HG03571 (cell line): ENCODE measurements around the gene MFAP2.
"Not testable (repeated sequence)": the region's sequence is repeated elsewhere in the genome, so short reads cannot be mapped to it uniquely, and the experiment has no call there.

ENCODE experiments used
- ATAC-seq: cut with Tn5 transposase; IDR thresholded peaks from one replicate; pipeline ENCODE4 v1.9.1; 2021; ENCODE audit not compliant: unreplicated experiment

MFAP2 gene

DNA sequence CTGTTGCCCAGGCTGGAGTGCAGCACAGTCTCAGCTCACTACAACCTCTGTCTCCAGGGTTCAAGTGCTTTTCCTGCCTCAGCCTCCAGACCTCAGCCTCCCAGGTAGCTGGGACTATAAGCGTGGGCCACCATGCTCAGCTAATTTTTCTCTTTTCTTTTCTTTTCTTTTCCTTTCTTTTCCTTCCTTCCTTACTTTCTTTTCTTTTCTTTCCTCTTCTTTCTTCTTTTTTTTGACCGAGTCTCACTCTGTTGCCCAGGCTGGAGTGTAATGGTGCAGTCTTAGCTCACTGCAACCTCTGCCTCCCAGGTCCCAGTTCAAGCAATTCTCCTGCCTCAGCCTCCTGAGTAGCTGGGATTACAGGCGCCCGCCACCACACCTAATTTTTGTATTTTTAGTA is 16.3 kb downstream of the MFAP2 start:
- not testable (repeated sequence) for ATAC-seq

DNA sequence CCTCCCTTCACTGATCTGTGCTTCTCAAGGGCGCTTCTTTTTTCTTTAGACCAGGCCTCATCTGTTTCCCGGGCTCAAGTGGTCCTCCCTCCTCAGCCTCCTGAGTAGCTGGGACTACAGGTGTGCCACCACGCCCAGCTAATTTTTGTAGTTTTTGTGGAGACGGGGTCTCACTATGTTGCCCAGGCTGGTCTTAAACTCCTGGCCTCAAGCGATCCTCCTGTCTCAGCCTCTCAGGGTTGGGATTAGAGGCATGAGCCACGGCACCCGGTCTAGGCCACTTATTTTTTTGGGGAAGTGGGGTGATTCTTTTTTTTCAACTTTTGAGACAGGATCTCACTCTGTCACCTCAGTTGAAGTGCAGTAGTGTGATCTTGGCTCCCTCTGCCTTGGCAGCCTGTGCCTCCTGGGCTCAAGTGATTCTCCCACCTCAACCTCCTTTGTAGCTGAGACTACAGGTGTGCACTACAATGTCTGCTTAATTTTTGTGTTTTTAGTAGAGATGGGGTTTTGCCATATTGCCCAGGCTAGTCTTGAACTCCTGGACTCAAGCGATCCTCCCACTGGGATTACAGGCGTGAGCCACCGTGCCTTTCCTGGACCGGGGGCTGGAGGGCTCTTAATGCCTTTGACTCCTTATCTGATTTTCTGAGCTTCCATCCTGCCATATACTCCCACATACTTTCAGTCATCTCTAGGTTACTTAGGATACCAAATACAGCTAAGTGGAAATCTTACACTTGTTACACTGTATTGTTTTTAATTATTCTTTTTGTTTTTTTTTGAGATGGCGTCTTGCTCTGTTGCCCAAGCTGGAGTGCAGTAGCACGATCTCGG is 18.9 kb downstream of the MFAP2 start:
- no peak for ATAC-seq

DNA sequence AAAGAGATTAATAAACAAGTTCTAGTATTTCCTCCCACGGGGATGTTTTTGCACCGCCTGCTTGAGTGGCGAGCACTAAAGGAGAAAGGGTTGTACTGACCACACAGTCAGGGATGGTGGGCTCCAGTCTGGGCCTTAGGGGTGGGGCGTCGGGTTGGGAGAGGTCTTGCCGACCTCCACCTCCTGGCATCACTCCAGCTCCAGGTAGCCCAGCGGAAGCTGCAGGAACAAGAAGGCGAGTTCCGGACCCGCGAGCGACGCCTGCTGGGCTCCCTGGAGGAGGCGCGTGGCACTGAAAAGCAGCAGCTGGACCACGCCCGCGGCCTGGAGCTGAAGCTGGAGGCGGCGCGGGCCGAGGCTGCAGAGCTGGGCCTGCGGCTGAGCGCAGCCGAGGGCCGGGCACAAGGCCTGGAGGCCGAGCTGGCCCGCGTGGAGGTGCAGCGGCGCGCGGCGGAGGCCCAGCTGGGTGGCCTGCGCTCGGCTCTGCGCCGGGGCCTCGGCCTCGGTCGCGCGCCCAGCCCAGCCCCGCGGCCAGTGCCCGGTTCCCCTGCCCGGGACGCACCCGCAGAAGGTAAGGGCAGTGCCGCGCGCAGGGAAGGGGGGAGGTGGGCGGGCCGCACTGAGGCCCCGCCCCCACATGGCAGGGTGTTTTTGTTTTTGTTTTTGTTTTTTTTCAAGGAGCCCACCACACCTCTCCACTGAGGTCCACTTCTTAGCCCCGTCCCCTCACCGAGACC is 19.7 kb downstream of the MFAP2 start:
- ATAC-seq: no peak

DNA sequence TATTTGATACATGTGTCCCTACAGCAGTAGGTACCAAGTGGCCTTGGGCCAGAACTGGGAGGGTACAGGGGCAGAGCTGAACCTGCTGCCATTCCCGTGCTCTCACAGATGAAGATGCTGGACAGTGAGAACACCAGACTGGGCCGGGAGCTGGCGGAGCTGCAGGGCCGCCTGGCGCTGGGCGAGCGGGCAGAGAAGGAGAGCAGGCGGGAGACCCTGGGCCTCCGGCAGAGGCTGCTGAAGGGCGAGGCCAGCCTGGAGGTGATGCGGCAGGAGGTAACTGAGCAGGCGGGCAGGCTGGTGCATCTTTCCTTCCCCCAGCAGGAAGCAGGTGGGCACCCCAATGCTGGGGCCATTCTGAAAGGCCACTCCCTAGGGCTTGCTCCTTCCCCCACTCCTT is 21.9 kb downstream of the MFAP2 start:
- no peak for ATAC-seq

DNA sequence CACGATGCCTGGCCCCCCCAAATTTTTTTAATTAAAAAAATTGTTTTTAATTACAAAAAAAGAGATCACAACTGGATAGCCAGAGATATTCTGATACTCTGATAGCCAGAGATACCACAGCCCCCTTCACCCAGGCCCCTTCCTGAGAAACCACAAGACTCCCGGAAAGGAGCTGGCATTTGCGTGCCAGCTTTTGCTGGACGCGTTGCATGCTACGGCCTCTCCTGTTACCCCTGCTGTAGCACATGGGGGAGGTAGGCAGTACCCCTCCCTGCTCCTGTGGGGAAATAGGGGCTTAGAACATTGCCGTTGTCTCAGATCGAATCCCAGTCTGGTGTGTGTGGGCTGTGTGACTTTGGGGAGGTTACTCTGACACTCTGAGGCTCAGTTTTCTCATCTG is 22.7 kb downstream of the MFAP2 start:
- no peak for ATAC-seq

DNA sequence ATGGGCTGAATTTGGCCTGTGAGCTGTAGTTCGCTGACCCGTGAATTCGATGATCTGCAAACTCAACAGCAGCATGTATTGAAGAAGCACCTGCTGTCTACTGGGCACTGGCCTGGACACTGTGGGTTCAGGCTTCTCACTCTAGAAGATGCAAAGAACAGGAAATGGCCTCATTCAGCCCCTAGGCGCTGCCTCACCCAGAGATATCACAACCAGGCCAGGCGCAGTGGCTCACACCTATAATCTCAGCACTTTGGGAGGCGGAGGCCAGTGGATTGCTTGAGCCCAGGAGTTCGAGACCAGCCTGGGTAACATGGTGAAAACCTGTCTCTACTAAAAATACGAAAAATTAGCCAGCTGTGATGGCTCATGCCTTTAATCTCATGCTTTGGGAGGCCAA is 23.6 kb downstream of the MFAP2 start:
- no peak for ATAC-seq

DNA sequence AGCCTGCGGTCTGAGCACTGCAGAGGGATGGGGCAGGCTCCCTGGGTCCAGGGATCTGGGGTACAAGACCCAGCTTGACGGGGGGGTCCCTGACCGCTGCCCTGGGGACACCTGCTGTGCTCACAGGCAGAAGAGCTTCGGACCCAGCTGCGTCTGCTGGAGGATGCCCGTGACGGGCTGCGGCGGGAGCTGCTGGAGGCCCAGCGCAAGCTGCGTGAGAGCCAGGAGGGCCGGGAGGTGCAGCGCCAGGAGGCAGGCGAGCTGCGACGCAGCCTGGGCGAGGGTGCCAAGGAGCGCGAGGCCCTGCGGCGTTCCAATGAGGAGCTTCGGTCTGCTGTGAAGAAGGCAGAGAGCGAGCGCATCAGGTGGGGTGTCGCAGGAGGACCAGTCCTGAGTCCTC is 25.2 kb downstream of the MFAP2 start:
- ATAC-seq: no peak

DNA sequence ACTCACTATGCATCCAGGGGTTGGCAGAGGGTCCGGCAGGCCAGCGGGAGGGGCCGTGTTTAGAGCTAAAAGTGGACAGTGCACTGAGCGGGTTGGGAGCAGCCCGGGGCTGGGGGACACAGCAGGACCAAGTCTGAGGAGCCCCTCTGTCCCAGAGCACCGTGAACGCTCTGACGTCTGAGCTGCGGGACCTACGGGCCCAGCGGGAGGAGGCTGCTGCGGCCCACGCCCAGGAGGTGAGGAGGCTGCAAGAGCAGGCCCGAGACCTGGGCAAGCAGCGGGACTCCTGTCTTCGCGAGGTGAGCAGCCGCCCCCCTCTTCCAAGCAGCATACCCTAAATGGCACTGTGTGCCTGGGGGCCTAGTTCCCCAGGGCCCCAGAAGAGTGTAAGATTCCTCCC is 25.8 kb downstream of the MFAP2 start:
- no peak for ATAC-seq

DNA sequence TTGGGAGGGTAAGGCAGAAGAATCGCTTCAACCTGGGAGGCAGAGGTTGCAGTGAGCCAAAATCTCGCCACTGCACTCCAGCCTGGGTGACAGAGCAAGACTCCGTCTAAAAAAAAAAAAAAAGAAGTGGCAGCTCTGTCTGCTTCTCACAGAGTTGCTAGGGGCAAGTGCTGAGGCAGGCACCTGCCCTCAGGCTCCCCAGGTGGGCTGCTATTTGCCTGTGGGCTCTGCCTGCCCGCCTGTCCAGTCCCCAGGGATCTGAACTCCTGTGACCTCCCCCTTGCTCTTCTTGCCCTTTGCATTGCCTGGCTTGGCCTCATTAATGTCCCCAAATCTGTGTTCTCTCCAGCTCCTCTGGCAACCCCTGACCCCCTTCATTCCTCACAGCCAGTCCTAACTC is 28.0 kb downstream of the MFAP2 start:
- not testable (repeated sequence) for ATAC-seq

DNA sequence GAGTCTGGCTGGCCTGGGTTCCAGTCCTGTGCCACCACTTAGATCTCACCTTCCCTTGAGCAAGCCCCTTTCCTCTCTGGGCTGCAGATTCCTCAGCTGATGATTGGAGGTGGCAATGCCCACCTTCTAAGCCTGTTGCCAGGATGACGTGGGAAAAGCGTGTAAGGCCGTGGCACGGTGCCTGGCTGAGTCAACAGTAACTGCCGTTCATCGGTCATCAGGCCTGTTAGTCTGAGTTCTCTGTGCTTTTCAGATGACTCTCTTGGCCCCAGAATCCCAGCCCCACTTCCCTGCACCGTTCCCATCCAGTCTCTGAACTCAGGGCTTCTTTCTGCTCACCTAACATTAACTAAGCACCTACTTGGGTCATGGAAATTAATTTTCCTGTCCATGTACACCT is 31.4 kb downstream of the MFAP2 start:
- not testable (repeated sequence) for ATAC-seq

DNA sequence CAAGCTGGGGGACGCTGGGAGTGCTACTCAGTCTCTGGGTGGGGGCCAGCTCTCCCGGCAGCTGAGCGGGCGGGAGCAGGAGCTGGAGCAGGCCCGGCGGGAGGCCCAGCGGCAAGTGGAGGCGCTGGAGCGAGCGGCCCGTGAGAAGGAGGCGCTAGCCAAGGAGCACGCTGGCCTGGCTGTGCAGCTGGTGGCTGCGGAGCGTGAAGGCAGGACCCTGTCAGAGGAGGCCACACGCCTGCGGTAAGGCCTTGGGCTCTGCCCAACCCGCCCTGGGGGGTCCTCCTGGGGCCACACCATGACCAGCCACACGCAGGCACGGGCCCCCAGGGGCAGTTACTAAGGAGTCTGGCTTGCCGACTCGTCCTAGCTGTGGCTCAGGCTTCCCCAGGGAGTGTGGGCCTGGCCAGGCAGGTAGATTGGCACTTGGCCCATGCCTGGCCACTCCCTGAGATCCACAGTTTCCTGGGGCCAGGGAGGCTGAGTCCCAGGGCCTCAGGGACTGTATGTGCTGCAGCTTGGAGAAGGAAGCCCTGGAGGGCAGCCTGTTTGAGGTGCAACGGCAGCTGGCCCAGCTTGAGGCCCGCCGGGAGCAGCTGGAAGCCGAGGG is 32.0 kb downstream of the MFAP2 start:
- not testable (repeated sequence) for ATAC-seq

DNA sequence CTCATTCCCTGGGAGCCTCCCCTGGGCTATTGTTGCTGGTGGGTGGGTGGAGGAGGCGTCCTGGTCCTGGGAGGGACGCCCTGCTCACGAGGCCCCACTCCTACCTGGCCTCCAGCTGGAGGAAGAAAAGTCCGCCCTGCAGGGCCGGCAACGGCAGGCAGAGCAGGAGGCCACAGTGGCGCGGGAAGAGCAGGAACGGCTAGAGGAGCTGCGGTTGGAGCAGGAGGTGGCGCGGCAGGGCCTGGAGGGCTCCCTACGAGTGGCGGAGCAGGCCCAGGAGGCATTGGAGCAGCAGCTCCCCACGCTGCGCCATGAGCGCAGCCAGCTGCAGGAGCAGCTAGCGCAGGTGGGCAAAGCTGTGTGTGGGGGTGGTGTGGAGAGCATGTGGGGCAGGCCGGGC is 33.8 kb downstream of the MFAP2 start:
- ATAC-seq: no peak

DNA sequence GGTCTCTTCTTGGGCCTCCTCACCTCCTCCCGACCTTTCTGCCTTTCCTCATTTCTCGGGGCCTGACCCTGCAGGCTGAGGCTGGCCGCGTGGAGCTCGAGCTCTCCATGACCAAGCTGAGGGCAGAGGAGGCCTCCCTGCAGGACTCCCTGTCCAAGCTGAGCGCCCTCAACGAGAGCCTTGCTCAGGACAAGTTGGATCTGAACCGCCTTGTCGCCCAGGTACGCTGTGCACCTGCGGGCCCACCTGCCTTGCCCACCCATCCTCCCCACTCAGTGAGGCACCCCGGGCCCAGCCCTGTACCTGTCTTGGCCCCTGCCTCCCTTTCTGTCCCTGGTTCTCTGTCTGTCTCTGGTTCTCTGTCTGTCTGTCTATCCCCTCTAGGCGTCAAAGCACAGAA is 34.2 kb downstream of the MFAP2 start:
- not testable (repeated sequence) for ATAC-seq

DNA sequence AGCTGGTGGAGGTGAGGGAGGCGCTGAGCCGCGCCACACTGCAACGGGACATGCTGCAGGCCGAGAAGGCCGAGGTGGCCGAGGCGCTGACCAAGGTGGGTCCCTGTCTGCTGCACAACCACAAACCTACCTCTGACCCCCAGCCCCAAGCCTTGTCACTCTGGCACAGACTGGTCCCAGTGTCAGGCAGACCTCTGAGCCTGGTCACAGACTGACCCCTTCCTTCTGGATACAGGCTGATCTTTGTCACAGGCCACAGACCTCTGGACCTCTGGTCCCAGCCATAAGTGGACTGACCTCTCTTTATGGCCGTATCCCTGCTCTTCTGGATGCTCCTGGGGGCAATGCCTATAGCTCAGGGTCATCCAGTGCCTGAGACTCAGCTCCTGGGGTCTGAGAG is 34.9 kb downstream of the MFAP2 start:
- not testable (repeated sequence) for ATAC-seq

DNA sequence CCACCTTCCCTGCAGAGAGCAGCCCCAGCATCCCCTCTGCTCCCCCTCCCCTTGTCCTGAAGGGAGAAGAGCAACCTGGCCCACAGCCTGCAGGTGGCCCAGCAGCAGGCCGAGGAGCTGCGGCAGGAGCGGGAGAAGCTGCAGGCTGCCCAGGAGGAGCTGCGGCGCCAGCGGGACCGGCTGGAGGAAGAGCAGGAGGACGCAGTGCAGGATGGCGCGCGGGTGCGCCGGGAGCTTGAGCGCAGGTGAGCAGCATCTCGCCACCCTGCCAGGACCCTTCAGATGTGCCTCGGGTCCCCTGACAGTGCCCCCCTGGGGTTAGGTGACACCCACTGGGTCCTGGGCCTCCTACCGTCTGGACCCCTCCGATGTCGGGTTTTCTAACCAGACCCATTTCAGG is 36.4 kb downstream of the MFAP2 start:
- no peak for ATAC-seq

DNA sequence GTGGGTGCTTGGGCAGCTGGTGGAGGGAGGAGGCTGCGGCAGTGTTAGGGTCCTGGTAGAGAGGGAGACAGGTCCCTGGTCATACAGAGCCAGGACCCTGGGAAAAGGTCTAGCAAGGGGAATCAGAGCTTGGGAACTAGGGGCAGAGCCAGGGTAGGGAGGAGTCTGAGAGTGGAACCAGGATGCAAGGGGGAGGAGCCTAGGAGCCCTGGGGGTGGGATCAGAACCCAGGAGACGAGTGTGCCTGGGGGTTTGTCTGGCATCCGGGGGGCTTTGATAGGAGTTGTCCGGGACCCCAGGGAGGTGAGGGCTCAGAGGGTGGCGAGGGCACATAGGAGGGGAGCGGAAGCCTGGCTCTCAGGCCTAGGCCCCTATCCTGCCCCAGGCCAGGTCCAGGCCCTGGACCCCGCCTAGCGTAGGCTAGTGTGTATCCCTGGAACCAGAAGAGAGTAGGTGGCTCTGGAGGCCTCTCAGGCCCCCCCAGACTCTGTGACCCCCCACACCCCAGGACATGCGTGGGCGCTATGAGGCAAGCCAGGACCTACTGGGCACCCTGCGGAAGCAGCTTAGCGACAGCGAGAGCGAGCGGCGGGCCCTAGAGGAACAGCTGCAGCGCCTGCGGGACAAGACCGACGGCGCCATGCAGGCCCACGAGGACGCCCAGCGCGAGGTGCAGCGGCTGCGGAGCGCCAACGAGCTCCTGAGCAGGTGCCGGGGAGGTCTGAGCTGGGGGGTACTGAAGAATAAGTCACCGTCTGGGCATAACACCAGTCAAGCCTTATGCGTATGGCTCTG is 40.8 kb downstream of the MFAP2 start:
- ATAC-seq: not testable (repeated sequence)

DNA sequence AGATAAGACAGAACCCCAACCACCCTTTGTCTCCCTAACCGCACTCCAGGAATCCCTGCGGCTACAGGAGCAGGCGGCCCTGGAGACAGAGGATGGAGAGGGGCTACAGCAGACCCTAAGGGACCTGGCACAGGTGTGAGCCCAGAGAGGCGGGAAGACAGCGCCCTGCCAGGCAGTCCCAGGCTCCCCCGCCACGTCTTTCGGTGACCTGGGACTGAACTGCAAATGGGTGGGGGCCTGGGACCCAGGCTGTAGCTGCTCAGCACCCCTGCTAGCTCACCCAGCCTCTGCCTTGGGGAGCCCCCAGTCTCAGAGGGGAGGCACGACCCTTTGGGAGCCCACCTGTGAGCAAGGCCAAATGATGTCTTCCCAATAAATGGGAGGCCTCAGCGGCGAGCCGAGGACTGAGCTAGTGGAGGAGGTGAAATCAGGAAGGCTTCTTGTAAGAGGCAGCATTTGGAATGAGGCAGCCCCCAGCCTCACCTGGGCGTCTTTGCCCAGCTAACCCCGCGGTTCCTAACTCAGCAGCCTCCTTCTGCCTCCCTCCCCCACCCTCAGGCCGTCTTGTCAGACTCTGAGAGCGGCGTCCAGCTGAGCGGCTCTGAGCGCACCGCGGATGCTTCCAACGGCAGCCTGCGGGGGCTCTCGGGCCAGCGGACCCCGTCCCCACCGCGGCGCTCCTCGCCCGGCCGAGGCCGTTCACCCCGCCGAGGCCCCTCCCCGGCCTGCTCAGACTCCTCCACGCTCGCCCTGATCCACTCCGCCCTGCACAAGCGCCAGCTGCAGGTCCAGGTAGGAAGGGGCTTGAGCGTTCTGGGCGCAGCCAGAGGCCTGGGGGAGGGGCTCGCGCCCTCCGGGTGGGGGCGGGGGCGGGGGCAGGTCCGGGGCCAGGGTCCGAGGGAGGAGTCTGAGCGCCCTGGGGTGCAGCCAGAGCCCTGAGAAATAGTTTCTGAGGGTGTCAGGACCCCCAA is 41.8 kb downstream of the MFAP2 start:
- no peak for ATAC-seq

DNA sequence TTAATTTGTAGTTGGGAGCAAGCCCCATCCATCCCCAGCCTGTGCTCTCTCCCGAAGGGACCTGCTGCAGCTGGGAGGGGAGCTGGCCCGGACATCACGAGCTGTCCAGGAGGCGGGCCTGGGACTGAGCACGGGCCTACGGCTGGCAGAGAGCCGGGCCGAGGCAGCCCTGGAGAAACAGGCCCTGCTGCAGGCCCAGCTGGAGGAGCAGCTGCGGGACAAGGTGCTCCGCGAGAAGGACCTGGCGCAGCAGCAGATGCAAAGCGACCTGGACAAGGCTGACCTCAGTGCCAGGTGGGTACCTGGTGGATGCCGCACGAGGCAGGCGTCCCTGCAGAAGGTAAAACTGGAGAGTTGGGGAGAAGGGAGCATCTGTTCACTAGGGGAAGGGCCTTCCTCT is 43.8 kb downstream of the MFAP2 start:
- not testable (repeated sequence) for ATAC-seq

DNA sequence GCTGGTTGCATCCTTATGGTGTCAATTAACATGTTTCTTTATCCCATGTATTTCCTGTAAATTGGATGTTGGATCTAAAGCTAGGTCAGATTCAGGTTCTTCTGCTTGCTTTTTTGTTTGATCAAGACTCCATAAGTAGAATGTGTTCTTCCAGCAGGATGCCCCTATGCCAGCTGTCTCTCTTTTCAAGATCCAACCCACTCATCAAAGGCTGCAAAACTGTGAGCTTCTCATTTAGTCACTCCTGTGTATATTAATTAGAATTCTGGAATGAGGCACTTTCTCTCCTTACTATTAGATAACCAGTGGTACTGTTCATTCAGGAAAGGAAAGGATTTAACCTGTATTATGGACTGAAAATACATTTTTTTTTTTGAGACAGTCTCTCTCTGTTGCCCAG is 46.5 kb downstream of the MFAP2 start:
- ATAC-seq: not testable (repeated sequence)
